ENCODE data around the gene CHRNE.
A peak's percentile ranks its signal among the peaks of the same experiment; 100 is the strongest.

The CHRNE gene

GRCh38 chr17:4903051-4903818, at the start of gene CHRNE:
CHRNE (minus strand) TSS chr17:4903098; CDS start chr17:4903063, 35 bp downstream.
- peak; percentile 35 for DNase-seq (ENCODE audit: low read depth)

DNA sequence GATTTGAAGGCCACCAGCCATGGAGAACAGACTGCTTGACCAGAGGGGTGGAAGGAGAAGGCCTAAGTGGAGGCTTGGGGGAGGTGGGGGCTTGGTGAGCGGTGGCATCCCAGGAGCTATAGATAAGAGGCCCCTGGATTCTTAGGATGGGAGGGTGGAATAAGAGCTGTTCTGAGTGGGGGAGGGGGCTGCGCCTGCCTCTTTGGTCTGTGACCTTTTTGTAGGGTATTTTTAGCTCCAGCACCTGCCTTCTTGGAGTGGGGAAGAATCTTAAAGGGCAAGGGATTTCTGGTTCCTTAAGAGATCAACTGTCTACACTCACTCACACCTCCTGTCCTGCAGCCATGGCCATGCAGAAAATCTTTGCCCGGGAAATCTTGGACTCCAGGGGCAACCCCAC, 48.6 kb upstream of the CHRNE start:
- no peak for DNase-seq (ENCODE audit: low read depth)

DNA sequence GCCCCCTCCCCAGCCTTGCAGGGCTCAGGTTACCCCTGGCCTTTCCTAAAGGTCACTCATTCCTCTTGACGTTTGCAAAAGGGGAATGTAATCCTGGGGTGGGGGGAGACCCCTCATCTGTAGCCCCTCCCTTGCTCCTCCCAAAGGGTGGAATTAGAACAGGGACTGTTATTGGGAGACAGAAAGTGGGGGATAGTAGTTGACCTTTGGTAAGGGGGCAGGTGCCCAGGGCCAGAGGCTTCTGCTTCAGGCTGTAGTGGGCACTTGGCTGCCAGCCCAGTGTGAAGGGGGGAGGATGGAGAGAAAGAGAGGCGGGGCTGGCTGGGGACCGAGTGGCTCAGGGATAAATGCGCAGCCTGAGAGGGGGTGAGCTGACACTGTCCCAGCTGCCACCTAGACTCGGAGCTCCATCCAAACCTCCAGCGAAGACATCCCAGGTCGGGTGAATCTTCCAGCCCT, 47.9 kb upstream of the CHRNE start, which contains the start of gene ENO3:
Gene ENO3, plus strand, starts transcription at position 374 of the 459 bp plus-strand sequence. CDS start 711 bp downstream, outside the sequence.
- no peak for DNase-seq (ENCODE audit: low read depth)

DNA sequence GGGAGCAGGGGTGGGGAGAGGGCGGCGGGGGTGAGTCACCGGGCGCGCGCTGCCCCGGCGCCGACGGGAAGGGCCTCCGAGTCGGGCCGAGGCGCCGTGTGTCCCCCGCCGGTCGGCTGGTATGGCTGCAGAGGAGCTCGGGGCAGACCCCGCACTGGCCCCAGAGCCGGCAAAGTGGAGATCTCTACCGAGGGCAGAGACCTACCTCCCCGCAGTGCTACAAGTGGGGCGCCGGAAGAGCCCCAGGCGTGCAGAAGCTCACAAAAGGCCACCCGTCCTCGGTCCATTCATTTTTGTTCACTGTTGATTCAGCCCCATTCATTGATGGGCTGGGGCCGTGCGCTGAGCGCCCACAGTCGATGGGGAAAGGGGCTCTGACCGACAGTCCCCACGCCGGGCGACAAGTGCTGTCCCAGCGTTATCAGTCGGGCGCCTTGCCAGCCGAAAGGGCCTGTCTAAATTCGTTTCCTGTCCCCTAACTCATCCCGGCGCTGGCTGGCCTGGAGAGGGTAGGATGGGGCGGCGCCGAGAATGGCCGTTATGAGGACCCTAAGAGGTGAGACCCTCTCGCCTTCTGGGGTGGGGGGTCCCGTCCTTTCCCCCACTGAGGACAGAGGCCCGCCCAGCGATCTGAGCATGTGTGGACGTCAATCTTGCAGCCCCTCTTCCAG, 47.3 kb upstream of the CHRNE start:
- DNase-seq (ENCODE audit: low read depth), result no peak

GRCh38 chr17:4949321-4950074, 46.6 kb upstream of the CHRNE start:
- DNase-seq (ENCODE audit: low read depth), result no peak

- peak; percentile 86 for DNase-seq (ENCODE audit: low read depth)
These were observed 46.0 kb upstream of the CHRNE start for GRCh38 chr17:4948931-4949320.

DNA sequence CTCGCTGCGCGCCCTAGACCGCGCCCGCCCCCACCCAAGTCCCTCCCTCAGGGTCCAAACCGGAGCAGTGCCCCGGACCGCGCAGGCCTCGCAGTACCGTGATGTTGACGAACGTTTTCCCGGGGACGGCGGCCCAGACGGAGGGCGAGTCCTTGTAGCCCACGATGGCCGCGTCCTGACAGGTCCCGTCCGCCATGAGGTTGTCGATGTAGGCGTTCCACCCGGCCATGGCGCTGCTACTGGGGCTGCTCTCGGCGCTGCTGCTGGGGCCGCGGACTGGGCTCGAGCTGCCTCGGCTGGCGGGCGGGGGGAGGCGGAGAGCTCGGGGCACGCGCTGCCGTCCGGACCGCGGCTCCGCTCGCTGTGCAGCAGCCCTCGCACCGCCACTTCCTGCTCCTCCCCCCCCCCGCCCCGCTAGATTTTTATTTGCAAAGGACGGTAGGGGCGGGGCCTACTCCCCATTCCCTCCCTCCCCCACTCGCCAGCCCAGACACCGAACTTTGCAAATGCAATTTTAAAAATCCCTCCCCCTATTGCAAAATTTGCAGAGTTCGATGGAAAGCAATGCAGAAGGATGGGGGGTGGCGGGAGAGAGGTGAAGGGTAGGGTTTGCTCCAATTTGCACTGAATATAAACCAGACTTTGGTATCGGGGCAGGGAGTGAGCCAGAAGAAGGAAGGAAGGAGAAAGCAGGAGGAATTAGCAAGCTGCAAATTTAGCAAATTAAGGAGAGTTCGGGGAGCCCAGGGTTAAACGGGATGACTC, 45.5 kb upstream of the CHRNE start, which contains the start of gene PFN1:
Gene PFN1, minus strand, starts transcription at position 365 of the 765 bp plus-strand sequence. Its CDS starts 136 bp downstream, at position 229.
- peak; percentile 91 for DNase-seq (ENCODE audit: low read depth)

GRCh38 chr17:4947411-4948165, 44.7 kb upstream of the CHRNE start:
- no peak for DNase-seq (ENCODE audit: low read depth)

- no peak for DNase-seq (ENCODE audit: low read depth)
These were observed 44.1 kb upstream of the CHRNE start for GRCh38 chr17:4947010-4947410.

DNA sequence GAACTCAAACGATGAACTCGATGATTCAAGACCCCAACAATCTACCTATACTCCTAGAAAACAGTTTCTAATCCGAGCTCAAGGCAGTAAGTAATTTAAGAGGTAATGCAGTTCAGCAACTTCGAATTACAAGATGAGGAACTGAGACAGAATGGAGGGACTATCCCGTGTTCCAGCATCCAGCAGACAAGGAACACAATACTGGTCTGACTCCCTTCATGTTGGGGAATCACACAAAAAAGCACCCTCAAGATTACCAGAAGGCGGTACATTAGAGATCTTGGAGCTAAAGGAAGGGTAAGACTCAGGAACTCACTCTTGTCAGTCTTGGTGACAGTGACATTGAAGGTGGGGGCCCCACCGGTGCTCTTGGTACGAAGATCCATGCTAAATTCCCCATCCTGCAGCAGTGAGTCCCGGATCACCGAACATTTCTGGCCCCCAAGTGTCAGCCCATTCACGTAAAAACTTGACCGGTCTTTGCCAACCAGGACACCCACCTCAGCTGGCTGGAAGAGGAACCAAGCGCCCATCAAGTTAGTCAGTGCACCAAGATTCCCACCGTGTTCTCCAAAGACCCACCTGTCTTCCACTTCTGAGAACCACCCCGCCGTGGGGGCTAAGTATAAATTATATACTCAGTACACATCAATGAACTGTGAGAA, 43.5 kb upstream of the CHRNE start:
- DNase-seq (ENCODE audit: low read depth), result no peak

DNA sequence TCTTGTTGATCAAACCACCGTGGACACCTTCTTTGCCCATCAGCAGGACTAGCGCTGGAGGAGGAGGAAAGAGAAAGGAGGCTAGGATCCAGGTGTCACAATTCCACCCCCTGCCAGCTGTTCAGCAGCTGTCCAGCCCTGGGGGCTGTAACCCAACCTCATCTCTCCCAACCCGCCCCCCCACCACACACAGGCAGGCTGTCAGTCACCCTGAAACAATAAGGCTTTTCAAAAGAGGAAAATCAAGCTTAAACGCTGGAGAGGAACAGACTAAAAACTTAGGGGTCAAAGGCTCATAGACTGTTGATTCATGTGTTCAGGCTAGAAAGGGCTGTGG, 43.0 kb upstream of the CHRNE start:
- no peak for DNase-seq (ENCODE audit: low read depth)

DNA sequence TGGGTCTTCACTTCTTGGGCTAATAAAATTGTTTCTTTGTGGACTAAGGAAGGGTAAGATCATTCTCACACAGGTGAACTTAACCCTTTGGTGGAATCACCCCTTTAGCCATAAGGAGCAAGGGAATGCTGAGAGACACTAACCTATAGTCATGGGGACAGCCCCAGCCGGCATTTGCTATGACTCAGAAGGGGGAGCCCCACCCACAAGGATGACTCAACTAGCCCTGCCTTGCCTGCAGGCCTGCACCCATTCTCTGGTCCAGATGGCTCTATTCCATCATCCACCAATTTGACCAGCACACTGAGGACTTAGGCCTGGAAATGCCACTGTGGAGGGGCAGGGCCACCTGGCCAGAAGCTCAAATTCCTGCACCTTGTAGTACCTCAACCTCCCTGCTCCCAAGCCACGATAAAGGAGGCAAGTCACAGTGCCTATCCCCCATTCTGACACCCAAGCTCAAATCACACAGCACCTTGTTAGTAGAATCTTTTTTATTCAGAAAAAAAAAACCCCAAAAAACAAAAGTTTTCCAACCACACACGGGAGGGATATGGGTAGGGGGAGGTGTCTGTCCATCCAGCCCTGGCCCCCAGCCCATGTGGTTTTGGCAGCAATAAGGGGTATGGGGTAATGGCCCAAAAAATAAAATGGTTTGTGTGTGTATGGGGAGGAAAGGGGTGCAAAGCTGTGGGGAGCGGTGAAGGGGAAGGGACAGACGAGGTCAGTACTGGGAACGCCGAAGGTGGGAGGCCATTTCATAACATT, 42.5 kb upstream of the CHRNE start:
- DNase-seq (ENCODE audit: low read depth), result peak; percentile 86

GRCh38 chr17:4944554-4945175, 41.8 kb upstream of the CHRNE start:
- DNase-seq (ENCODE audit: low read depth), result no peak

- no peak for DNase-seq (ENCODE audit: low read depth)
These were observed 41.3 kb upstream of the CHRNE start for GRCh38 chr17:4944163-4944553.

- DNase-seq (ENCODE audit: low read depth), result no peak
These were observed 40.0 kb upstream of the CHRNE start for GRCh38 chr17:4942760-4943508.

DNA sequence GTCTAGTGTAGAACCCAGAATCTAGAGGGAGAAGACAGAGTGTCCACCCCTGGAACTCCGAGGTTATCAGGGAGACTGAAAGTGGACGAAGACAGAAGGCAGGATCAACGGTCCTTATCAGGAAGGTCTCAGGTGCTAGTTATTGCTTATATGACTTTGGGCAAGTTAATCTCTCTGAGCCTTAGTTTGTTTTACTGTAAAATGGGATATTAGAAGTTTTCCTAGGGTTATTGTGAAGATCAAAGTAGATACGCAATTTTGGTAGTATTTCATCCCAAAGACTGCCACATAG, 38.4 kb upstream of the CHRNE start:
- no peak for DNase-seq (ENCODE audit: low read depth)

DNA sequence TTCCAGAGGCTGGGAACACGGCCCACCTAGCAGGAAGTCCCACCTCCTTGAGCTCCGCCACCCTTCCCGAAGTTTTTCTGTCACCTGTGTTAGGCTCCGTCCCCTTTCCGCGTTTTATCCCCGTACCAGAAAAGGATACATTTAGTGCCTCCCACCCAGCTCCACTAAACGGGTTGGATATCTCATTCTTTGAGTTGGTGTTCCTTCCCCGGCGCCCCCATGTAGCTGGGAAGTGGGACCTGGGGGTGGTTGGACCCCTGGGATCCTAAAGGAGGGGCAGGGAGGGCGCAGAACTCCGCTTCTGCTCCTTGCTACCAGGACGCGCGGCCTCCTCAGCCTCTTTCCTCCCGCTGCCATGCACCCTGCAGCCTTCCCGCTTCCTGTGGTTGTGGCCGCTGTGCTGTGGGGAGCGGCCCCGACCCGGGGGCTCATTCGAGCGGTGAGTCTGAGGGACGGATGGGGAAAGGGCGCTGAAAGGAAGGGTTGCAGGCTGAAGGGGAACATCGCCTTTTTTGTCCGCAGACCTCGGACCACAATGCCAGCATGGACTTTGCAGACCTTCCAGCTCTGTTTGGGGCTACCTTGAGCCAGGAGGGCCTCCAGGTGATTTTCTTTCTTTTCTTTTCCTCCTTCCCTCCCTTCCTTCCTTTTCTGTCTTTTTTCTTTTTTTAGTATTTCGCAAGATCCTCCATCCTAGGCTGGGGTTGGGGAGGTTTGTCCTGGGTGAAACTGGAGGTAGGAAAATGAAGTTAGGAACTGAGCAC, 37.8 kb upstream of the CHRNE start:
- DNase-seq (ENCODE audit: low read depth), result no peak
